ENCODE measurements around the gene PARD3B.

- no peak for TF ChIP-seq POLR2A (IDR thresholded peaks at IDR 0.05; ENCODE audit: low read depth, low read length)
- no peak for TF ChIP-seq POLR2AphosphoS5 (IDR thresholded peaks at IDR 0.05; ENCODE audit: low read depth, low read length)
- TF ChIP-seq TAF1 (IDR thresholded peaks at IDR 0.05; ENCODE audit: low read depth, low read length): no peak
Observed at GRCh38 chr2:204850581-204850980, 305.3 kb downstream of the PARD3B start.

Data from GM12891 (cell line).